ENCODE data around the gene SMARCA1. TPM values are rescaled to one million over a fixed set of nuclear protein-coding genes. Genes with fewer than 3 reads are reported as not detected.
A peak's percentile ranks its signal among the peaks of the same experiment; 100 is the strongest.

Gene SMARCA1
- total and polyA plus RNA-seq, 10 of the 15 experiments (the other 5 are each of a cell fraction or from before 2014, with no cell fraction given), result 0.02 to 0.31 (median 0.08) TPM; not detected in 3

DNA sequence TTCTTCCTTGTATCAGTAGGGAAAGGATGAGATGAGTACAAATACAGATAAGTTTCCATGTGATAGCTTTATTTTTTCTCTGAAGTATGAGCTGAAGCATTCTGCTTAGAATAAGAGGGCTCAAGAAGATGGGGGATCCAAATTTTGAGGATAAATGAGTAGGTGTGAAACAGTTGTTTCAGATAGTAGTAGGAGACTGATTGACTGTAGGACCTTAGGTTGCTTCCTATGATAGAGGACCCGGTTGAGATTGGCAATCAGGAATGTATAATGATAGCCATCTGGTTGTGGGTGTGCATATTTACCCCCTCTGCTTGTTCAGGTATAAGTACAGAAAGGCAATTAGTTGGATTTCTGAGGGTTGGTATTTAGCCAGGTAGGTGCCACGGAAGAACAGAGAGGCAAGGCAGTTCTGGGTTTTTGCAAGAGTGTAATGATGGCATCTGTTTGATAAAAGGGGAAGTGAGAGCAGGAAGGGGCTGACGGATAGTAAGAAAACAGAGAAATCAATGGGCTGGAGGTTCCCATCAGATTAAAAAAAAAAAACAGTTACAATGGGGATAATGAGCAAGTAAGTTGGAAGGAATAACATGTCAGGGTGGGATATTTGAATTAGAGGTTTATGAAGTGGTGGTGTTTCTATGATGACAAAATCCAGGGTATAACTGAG is 30.5 kb upstream of the SMARCA1 start (continued):
- peak; percentile 63 to 70; a peak in 2 of 4 replicates for TF ChIP-seq IKZF2 (IDR thresholded peaks at IDR 0.05)
- no peak for TF ChIP-seq ASH2L (IDR thresholded peaks at IDR 0.05; ENCODE audit: borderline replicate concordance, low read depth)
- no peak for TF ChIP-seq KAT2A (conservative IDR thresholded peaks at IDR 0.05; ENCODE audit: control insufficient read depth, low read depth, low read length)
- TF ChIP-seq RCOR1 (conservative IDR thresholded peaks at IDR 0.05; ENCODE audit: low read depth, low read length), result no peak
- 0 out of 2 replicates have a peak, but pooled peaks have one; percentile 14 for TF ChIP-seq RUNX3 (IDR thresholded peaks at IDR 0.05; ENCODE audit: low read length)
- TF ChIP-seq EP300 (IDR thresholded peaks at IDR 0.05; ENCODE audit: borderline replicate concordance in 1 of 2, control insufficient read depth in 1 of 2, low read depth in 2 of 2, low read length in 2 of 2), result peak in 1 of 2 experiments; percentile 34; a peak in 2 of 4 replicates
- TF ChIP-seq IKZF1 (conservative IDR thresholded peaks at IDR 0.05), result peak; percentile 41; the same call in 1 of the 2 replicates
- TF ChIP-seq BMI1 (IDR thresholded peaks at IDR 0.05; ENCODE audit: borderline replicate concordance), result no peak
- peak; percentile 56; the same call in 1 of the 2 replicates for TF ChIP-seq IRF4 (IDR thresholded peaks at IDR 0.05; ENCODE audit: low read depth, low read length)
- TF ChIP-seq EZH2 (IDR thresholded peaks at IDR 0.05; ENCODE audit: borderline replicate concordance, control insufficient read depth, low read depth, low read length), result no peak

DNA sequence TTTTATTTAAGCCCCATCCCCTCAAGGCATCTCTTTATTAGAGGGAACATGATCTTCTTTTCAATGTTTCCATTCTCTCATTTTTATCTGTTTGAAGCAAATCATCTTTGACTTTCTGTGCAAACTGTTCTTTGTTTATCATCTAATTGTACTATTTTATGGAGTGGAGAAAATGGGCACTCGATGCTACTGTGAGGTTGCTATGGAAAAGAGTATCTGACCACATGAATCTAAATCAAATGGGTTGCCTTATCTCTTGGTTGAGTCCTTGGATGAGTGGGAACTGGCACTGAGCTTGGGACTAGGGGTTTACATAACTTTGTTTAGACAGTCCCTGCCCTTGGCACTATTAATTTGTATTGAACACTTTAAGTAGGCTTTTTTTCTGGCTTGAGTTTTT is 25.8 kb upstream of the SMARCA1 start:
- POLR2A ChIA-PET, result no interaction called here
- Histone ChIP-seq H3K4me3 (no peak overlapping the region), H2AFZ (ENCODE audit: control insufficient read depth, low read depth, low read length) (no peak overlapping the region), H4K20me1 (ENCODE audit: control insufficient read depth, insufficient read depth) (no peaks in the 10 kb centered on the region), H3K9ac (ENCODE audit: control insufficient read depth, insufficient read depth, low read length) (no peak overlapping the region), H3K4me1 (ENCODE audit: control insufficient read depth, insufficient read depth, low read length) (peaks cover under 1% of the 10 kb centered on the region; the same call in 1 of the 2 replicates), H3K9me3 (replicated peaks; ENCODE audit: control insufficient read depth, insufficient read depth, low read length) (no peaks in the 10 kb centered on the region), H3K4me2 (ENCODE audit: control insufficient read depth, insufficient read depth) (no peak overlapping the region), H3K36me3 (ENCODE audit: control insufficient read depth in 2 of 2, insufficient read depth in 2 of 2, low read length in 1 of 2) (no peaks in the 10 kb centered on the region), H3K27ac (ENCODE audit: control insufficient read depth, insufficient read depth) (no peak overlapping the region), H3K27me3 (replicated peaks in 1 of 2; ENCODE audit: control insufficient read depth in 2 of 2, insufficient read depth in 2 of 2, low read length in 1 of 2) (no peaks in the 10 kb centered on the region), H3K79me2 (ENCODE audit: control insufficient read depth, insufficient read depth, low read length) (no peaks in the 10 kb centered on the region)
- WGBS (ENCODE audit: insufficient coverage, insufficient replicate concordance, low lambda C conversion rate, missing lambda C conversion rate), result 76% methylated on average over 1 of the region's 1 CpG
- FAIRE-seq (no peak), ATAC-seq (no peak), DNase-seq (ENCODE audit: low read depth, low spot score) (no peak)
- CTCF ChIA-PET, result no interaction called here
- SMC1A ChIA-PET (ENCODE audit: uncharacterized antibody, unreplicated experiment), result interaction anchor here (0.6 to 1.5 kb wide), 2 partner anchors 8 to 23 kb away, joined by 3 to 4 read pairs; no protein-coding TSS in a partner anchor
- TF ChIP-seq, protein P1, sequence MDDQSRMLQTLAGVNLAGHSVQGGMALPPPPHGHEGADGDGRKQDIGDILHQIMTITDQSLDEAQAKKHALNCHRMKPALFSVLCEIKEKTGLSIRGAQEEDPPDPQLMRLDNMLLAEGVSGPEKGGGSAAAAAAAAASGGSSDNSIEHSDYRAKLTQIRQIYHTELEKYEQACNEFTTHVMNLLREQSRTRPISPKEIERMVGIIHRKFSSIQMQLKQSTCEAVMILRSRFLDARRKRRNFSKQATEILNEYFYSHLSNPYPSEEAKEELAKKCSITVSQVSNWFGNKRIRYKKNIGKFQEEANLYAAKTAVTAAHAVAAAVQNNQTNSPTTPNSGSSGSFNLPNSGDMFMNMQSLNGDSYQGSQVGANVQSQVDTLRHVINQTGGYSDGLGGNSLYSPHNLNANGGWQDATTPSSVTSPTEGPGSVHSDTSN (IDR thresholded peaks at IDR 0.05; ENCODE audit: insufficient replicate concordance, low read depth, low read length), result no peak
- TF ChIP-seq NFYB (IDR thresholded peaks at IDR 0.05; ENCODE audit: insufficient read depth, low read depth, low read length) (no peak), ETV6 (conservative IDR thresholded peaks at IDR 0.05 in 1 of 2, IDR thresholded peaks at IDR 0.05 in 1 of 2; ENCODE audit: borderline replicate concordance in 1 of 2, low read depth in 1 of 2) (no peak), LARP7 (IDR thresholded peaks at IDR 0.05) (no peak), ZNF217 (IDR thresholded peaks at IDR 0.05) (no peak)
- TF ChIP-seq, protein P2, sequence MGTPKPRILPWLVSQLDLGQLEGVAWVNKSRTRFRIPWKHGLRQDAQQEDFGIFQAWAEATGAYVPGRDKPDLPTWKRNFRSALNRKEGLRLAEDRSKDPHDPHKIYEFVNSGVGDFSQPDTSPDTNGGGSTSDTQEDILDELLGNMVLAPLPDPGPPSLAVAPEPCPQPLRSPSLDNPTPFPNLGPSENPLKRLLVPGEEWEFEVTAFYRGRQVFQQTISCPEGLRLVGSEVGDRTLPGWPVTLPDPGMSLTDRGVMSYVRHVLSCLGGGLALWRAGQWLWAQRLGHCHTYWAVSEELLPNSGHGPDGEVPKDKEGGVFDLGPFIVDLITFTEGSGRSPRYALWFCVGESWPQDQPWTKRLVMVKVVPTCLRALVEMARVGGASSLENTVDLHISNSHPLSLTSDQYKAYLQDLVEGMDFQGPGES (IDR thresholded peaks at IDR 0.05), result no peak
- TF ChIP-seq, protein P3, sequence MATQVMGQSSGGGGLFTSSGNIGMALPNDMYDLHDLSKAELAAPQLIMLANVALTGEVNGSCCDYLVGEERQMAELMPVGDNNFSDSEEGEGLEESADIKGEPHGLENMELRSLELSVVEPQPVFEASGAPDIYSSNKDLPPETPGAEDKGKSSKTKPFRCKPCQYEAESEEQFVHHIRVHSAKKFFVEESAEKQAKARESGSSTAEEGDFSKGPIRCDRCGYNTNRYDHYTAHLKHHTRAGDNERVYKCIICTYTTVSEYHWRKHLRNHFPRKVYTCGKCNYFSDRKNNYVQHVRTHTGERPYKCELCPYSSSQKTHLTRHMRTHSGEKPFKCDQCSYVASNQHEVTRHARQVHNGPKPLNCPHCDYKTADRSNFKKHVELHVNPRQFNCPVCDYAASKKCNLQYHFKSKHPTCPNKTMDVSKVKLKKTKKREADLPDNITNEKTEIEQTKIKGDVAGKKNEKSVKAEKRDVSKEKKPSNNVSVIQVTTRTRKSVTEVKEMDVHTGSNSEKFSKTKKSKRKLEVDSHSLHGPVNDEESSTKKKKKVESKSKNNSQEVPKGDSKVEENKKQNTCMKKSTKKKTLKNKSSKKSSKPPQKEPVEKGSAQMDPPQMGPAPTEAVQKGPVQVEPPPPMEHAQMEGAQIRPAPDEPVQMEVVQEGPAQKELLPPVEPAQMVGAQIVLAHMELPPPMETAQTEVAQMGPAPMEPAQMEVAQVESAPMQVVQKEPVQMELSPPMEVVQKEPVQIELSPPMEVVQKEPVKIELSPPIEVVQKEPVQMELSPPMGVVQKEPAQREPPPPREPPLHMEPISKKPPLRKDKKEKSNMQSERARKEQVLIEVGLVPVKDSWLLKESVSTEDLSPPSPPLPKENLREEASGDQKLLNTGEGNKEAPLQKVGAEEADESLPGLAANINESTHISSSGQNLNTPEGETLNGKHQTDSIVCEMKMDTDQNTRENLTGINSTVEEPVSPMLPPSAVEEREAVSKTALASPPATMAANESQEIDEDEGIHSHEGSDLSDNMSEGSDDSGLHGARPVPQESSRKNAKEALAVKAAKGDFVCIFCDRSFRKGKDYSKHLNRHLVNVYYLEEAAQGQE (IDR thresholded peaks at IDR 0.05; ENCODE audit: low read depth, low read length), result no peak
- no TSS peak for BruUV-seq (replicated peaks)
- RAD21 ChIA-PET (ENCODE audit: unreplicated experiment), result no interaction called here
- in situ Hi-C loops (cut with MboI), result no loop called here
- intact Hi-C loops (cut with micrococcal nuclease; ENCODE audit: unreplicated experiment), result no loop called here

All from GM12878 (cell line).